Activated CD4-positive, alpha-beta T cell treated with anti-CD3 and anti-CD28 coated beads, Interleukin-2, amount 10 ng/mL, durations not matched to agents 7 days and 5 days (primary cell): ENCODE measurements around the gene GABBR1. TPM values are rescaled to one million over a fixed set of nuclear protein-coding genes. Genes with fewer than 3 reads are reported as not detected.
"Not testable (repeated sequence)": the region's sequence is repeated elsewhere in the genome, so short reads cannot be mapped to it uniquely, and the experiment has no call there.

ENCODE experiments used
- CTCF ChIA-PET: fragments of 350-600 bp; sonication (Branson Sonifier 250); formaldehyde crosslinking; loops from one replicate; lab custom pipeline; 2021; ENCODE audit warnings: antibody characterized with exemption; lab: Charles Lee
- POLR2A ChIA-PET: fragments of 350-600 bp; sonication (Branson Sonifier 250); formaldehyde crosslinking; loops from one replicate; lab custom pipeline; 2021; ENCODE audit warnings: antibody characterized with exemption; lab: Charles Lee
- DNase-seq: peaks from one replicate; pipeline ENCODE4 v3.0.0-alpha.2; 2020
- H3K27ac Mint-ChIP-seq: one replicate; pipeline ENCODE4 v1.8.0; 2021; ENCODE audit warnings: mild to moderate bottlenecking, moderate library complexity, mixed read lengths
- H3K27me3 Mint-ChIP-seq: one replicate; pipeline ENCODE4 v1.8.0; 2021; ENCODE audit warnings: mixed read lengths
- H3K36me3 Mint-ChIP-seq: one replicate; pipeline ENCODE4 v1.8.0; 2021; ENCODE audit warnings: low read depth, mixed read lengths
- H3K4me1 Mint-ChIP-seq: one replicate; pipeline ENCODE4 v1.8.0; 2021; ENCODE audit warnings: mixed read lengths
- H3K4me3 Mint-ChIP-seq: one replicate; pipeline ENCODE4 v1.8.0; 2021; ENCODE audit warnings: mild to moderate bottlenecking, moderate library complexity, mixed read lengths
- H3K9me3 Mint-ChIP-seq: one replicate; pipeline ENCODE4 v1.8.0; 2021; ENCODE audit warnings: mixed read lengths
- total RNA-seq, 2 experiments: library from RNA; stranded (reverse); gene quantifications; one replicate each; pipeline ENCODE4 v1.2.3, GENCODE V29; 2021

Gene GABBR1
- 10 to 100 TPM; 48.5 to 50.5 TPM for total RNA-seq

GRCh38 chr6:29632789-29633533 lies at the start of gene GABBR1:
Gene GABBR1, minus strand, starts transcription at chr6:29633183. Its CDS starts 798 bp downstream, at chr6:29632385.
- DNase-seq = peak; percentile 82
- Mint-ChIP-seq H3K4me3 (peak within 1 kb of the TSS; percentile 70), H3K9me3 (no peaks in the 10 kb centered on the region), H3K27ac (peak within 1 kb of the TSS; percentile 84), H3K36me3 (peaks cover 14% of the 10 kb centered on the region), H3K4me1 (peaks cover 51% of the 10 kb centered on the region), H3K27me3 (peaks cover 20% of the 10 kb centered on the region)
- ChIA-PET CTCF (interaction anchor here (1.0 to 2.0 kb wide), 3 partner anchors 9 to 17 kb away, joined by 3 to 20 read pairs (median 9); no protein-coding TSS in a partner anchor), POLR2A (no interaction called here)

- Mint-ChIP-seq H3K9me3 (no peaks in the 10 kb centered on the region), H3K27ac (peak overlapping the region; percentile 47), H3K36me3 (no peaks in the 10 kb centered on the region), H3K4me1 (peaks cover 9% of the 10 kb centered on the region), H3K27me3 (no peaks in the 10 kb centered on the region), H3K4me3 (no peak overlapping the region)
- DNase-seq = no peak
- ChIA-PET CTCF (interaction anchor here (0.6 to 2.5 kb wide), 5 partner anchors 12 to 358 kb away, joined by 3 to 7 read pairs (median 3); no protein-coding TSS in a partner anchor), POLR2A (no interaction called here)
Observed at GRCh38 chr6:29681811-29682210, 48.8 kb upstream of the GABBR1 start.

- ChIA-PET POLR2A (no interaction called here), CTCF (interaction anchor here (1.2 to 2.5 kb wide), 2 partner anchors 11 to 30 kb away, joined by 3 to 7 read pairs; no protein-coding TSS in a partner anchor)
- no peak for DNase-seq
- H3K4me3 Mint-ChIP-seq = no peak within 1 kb of the TSS
- H3K27me3 Mint-ChIP-seq = no peaks in the 10 kb centered on the region
- no peaks in the 10 kb centered on the region for H3K9me3 Mint-ChIP-seq
- H3K36me3 Mint-ChIP-seq = no peaks in the 10 kb centered on the region
- H3K4me1 Mint-ChIP-seq = peaks cover 14% of the 10 kb centered on the region
- H3K27ac Mint-ChIP-seq = peak within 1 kb of the TSS; percentile 47
Observed at GRCh38 chr6:29680904-29681303, 47.9 kb upstream of the GABBR1 start, which contains the start of gene ZFP57. Gene ZFP57, minus strand, starts transcription at chr6:29681152. Its CDS starts 4,149 bp downstream, at chr6:29677003.

- DNase-seq = no peak
- no peak overlapping the region for H3K4me3 Mint-ChIP-seq
- no peaks in the 10 kb centered on the region for H3K27me3 Mint-ChIP-seq
- ChIA-PET POLR2A (no interaction called here), CTCF (interaction anchor here (2.5 kb wide), 1 partner anchor 30 kb away, joined by 7 read pairs; no protein-coding TSS in a partner anchor)
- H3K9me3 Mint-ChIP-seq = no peaks in the 10 kb centered on the region
- H3K36me3 Mint-ChIP-seq = no peaks in the 10 kb centered on the region
- H3K4me1 Mint-ChIP-seq = peaks cover 14% of the 10 kb centered on the region
- no peak overlapping the region for H3K27ac Mint-ChIP-seq
Observed at GRCh38 chr6:29680416-29680815, 47.4 kb upstream of the GABBR1 start.

GRCh38 chr6:29679962-29680361 lies 47.0 kb upstream of the GABBR1 start:
- Mint-ChIP-seq H3K36me3 (no peaks in the 10 kb centered on the region), H3K4me3 (no peak overlapping the region), H3K27ac (no peak overlapping the region), H3K9me3 (no peaks in the 10 kb centered on the region), H3K27me3 (no peaks in the 10 kb centered on the region), H3K4me1 (peaks cover 14% of the 10 kb centered on the region)
- DNase-seq = no peak
- POLR2A ChIA-PET = no interaction called here
- CTCF ChIA-PET = interaction anchor here (2.5 kb wide), 1 partner anchor 30 kb away, joined by 7 read pairs; no protein-coding TSS in a partner anchor

- Mint-ChIP-seq H3K27me3 (no peaks in the 10 kb centered on the region), H3K36me3 (no peaks in the 10 kb centered on the region), H3K4me1 (peaks cover 11% of the 10 kb centered on the region), H3K4me3 (no peak overlapping the region), H3K9me3 (no peaks in the 10 kb centered on the region), H3K27ac (no peak overlapping the region)
- no peak for DNase-seq
- ChIA-PET POLR2A (no interaction called here), CTCF (interaction anchor here (2.0 kb wide), 1 partner anchor 28 kb away, joined by 6 read pairs; no protein-coding TSS in a partner anchor)
Observed at GRCh38 chr6:29678114-29678513, 45.1 kb upstream of the GABBR1 start.

- Mint-ChIP-seq H3K27ac (peak overlapping the region; percentile 47), H3K4me3 (no peak overlapping the region), H3K27me3 (no peaks in the 10 kb centered on the region), H3K4me1 (peaks cover 11% of the 10 kb centered on the region), H3K9me3 (no peaks in the 10 kb centered on the region), H3K36me3 (no peaks in the 10 kb centered on the region)
- POLR2A ChIA-PET = no interaction called here
- DNase-seq = no peak
- CTCF ChIA-PET = interaction anchor here (2.0 to 2.3 kb wide), 2 partner anchors 23 to 27 kb away, joined by 6 to 9 read pairs; no protein-coding TSS in a partner anchor
Observed at GRCh38 chr6:29676981-29677601, 44.1 kb upstream of the GABBR1 start.

GRCh38 chr6:29675561-29675960 lies 42.6 kb upstream of the GABBR1 start:
- no peak overlapping the region for H3K4me3 Mint-ChIP-seq
- H3K27ac Mint-ChIP-seq = no peak overlapping the region
- CTCF ChIA-PET = interaction anchor here (0.6 to 2.3 kb wide), 5 partner anchors 9 to 154 kb away, joined by 3 to 9 read pairs (median 5); no protein-coding TSS in a partner anchor
- no peak for DNase-seq
- no peaks in the 10 kb centered on the region for H3K9me3 Mint-ChIP-seq
- no peaks in the 10 kb centered on the region for H3K36me3 Mint-ChIP-seq
- POLR2A ChIA-PET = no interaction called here
- peaks cover 5% of the 10 kb centered on the region for H3K27me3 Mint-ChIP-seq
- peaks cover 11% of the 10 kb centered on the region for H3K4me1 Mint-ChIP-seq

- Mint-ChIP-seq H3K4me1 (peaks cover 11% of the 10 kb centered on the region), H3K9me3 (no peaks in the 10 kb centered on the region)
Observed at GRCh38 chr6:29674008-29674407, 41.0 kb upstream of the GABBR1 start.

GRCh38 chr6:29673161-29673560 lies 40.2 kb upstream of the GABBR1 start:
- Mint-ChIP-seq H3K4me3 (no peak overlapping the region), H3K27me3 (peaks cover 11% of the 10 kb centered on the region), H3K36me3 (no peaks in the 10 kb centered on the region), H3K4me1 (peaks cover 11% of the 10 kb centered on the region), H3K9me3 (no peaks in the 10 kb centered on the region), H3K27ac (no peak overlapping the region)
- no peak for DNase-seq
- POLR2A ChIA-PET = no interaction called here
- CTCF ChIA-PET = interaction anchor here (1.1 to 2.9 kb wide), 4 partner anchors 12 to 24 kb away, joined by 3 to 17 read pairs (median 4); no protein-coding TSS in a partner anchor

More at GRCh38 chr6:29674008-29674407, 41.0 kb upstream of the GABBR1 start:
- no peaks in the 10 kb centered on the region for H3K36me3 Mint-ChIP-seq
- ChIA-PET POLR2A (no interaction called here), CTCF (interaction anchor here (1.2 to 2.9 kb wide), 2 partner anchors 11 to 24 kb away, joined by 3 to 17 read pairs; no protein-coding TSS in a partner anchor)
- peaks cover 7% of the 10 kb centered on the region for H3K27me3 Mint-ChIP-seq
- no peak overlapping the region for H3K4me3 Mint-ChIP-seq
- DNase-seq = no peak
- H3K27ac Mint-ChIP-seq = no peak overlapping the region

GRCh38 chr6:29672116-29672515 lies 39.1 kb upstream of the GABBR1 start:
- CTCF ChIA-PET = interaction anchor here (0.8 to 2.9 kb wide), 4 partner anchors 15 to 25 kb away, joined by 3 to 17 read pairs (median 4); no protein-coding TSS in a partner anchor
- H3K4me3 Mint-ChIP-seq, DNase-seq, H3K27ac Mint-ChIP-seq, POLR2A ChIA-PET, H3K36me3 Mint-ChIP-seq, H3K9me3 Mint-ChIP-seq, H3K4me1 Mint-ChIP-seq: not testable (repeated sequence)
- peaks cover 19% of the 10 kb centered on the region for H3K27me3 Mint-ChIP-seq

GRCh38 chr6:29671026-29671425 lies 38.0 kb upstream of the GABBR1 start:
- ChIA-PET CTCF (interaction anchor here (2.9 kb wide), 1 partner anchor 21 kb away, joined by 17 read pairs; no protein-coding TSS in a partner anchor), POLR2A (no interaction called here)
- Mint-ChIP-seq H3K27me3 (peaks cover 22% of the 10 kb centered on the region), H3K9me3 (no peaks in the 10 kb centered on the region), H3K27ac (no peak overlapping the region), H3K4me1 (no peaks in the 10 kb centered on the region), H3K4me3 (no peak overlapping the region), H3K36me3 (no peaks in the 10 kb centered on the region)
- DNase-seq = no peak
